RPMI8226 (cell line): Measurements from ENCODE around the gene CELSR1.
"Not testable (repeated sequence)": the region's sequence is repeated elsewhere in the genome, so short reads cannot be mapped to it uniquely, and the experiment has no call there.

ENCODE experiments used
- DNase-seq: peaks from one replicate; pipeline ENCODE4 v3.0.0-alpha.2; 2015

The CELSR1 gene

GRCh38 chr22:46533070-46533833 lies 4.2 kb downstream of the CELSR1 start:
- no peak for DNase-seq

GRCh38 chr22:46532416-46532815 lies 5.0 kb downstream of the CELSR1 start:
- no peak for DNase-seq

GRCh38 chr22:46531581-46532175 lies 5.7 kb downstream of the CELSR1 start:
- DNase-seq: no peak

GRCh38 chr22:46528121-46528610 lies 9.3 kb downstream of the CELSR1 start:
- DNase-seq: no peak

GRCh38 chr22:46526244-46526839 lies 11.1 kb downstream of the CELSR1 start:
- no peak for DNase-seq

- DNase-seq: no peak
Observed at GRCh38 chr22:46525389-46526243, 11.8 kb downstream of the CELSR1 start.

GRCh38 chr22:46524203-46524740 lies 13.1 kb downstream of the CELSR1 start:
- DNase-seq: no peak

GRCh38 chr22:46522797-46523196 lies 14.6 kb downstream of the CELSR1 start:
- DNase-seq: no peak

- no peak for DNase-seq
Observed at GRCh38 chr22:46521994-46522393, 15.4 kb downstream of the CELSR1 start.

GRCh38 chr22:46520880-46521279 lies 16.5 kb downstream of the CELSR1 start:
- no peak for DNase-seq

- no peak for DNase-seq
Observed at GRCh38 chr22:46519377-46519776, 18.0 kb downstream of the CELSR1 start.

- DNase-seq: no peak
Observed at GRCh38 chr22:46518542-46519325, 18.7 kb downstream of the CELSR1 start.

GRCh38 chr22:46518038-46518437 lies 19.4 kb downstream of the CELSR1 start:
- no peak for DNase-seq

GRCh38 chr22:46517255-46517761 lies 20.1 kb downstream of the CELSR1 start:
- DNase-seq: no peak

GRCh38 chr22:46516638-46517037 lies 20.8 kb downstream of the CELSR1 start:
- DNase-seq: no peak

- not testable (repeated sequence) for DNase-seq
Observed at GRCh38 chr22:46516112-46516487, 21.3 kb downstream of the CELSR1 start.

- DNase-seq: no peak
Observed at GRCh38 chr22:46515208-46516111, 22.0 kb downstream of the CELSR1 start.

- DNase-seq: no peak
Observed at GRCh38 chr22:46514592-46515207, 22.7 kb downstream of the CELSR1 start.

- DNase-seq: no peak
Observed at GRCh38 chr22:46513908-46514550, 23.4 kb downstream of the CELSR1 start.

- DNase-seq: no peak
Observed at GRCh38 chr22:46512683-46513082, 24.7 kb downstream of the CELSR1 start.
